GM21447 (cell line): Measurements from ENCODE around the gene AK5.

ENCODE experiments used
- ATAC-seq: cut with Tn5 transposase; IDR thresholded peaks from one replicate; pipeline ENCODE4 v1.9.1; 2021; ENCODE audit not compliant: unreplicated experiment

Gene AK5

GRCh38 chr1:77434967-77435366 is 153.1 kb downstream of the AK5 start:
- no peak for ATAC-seq

- ATAC-seq, result no peak
These were observed 156.6 kb downstream of the AK5 start for GRCh38 chr1:77438236-77438913.

DNA sequence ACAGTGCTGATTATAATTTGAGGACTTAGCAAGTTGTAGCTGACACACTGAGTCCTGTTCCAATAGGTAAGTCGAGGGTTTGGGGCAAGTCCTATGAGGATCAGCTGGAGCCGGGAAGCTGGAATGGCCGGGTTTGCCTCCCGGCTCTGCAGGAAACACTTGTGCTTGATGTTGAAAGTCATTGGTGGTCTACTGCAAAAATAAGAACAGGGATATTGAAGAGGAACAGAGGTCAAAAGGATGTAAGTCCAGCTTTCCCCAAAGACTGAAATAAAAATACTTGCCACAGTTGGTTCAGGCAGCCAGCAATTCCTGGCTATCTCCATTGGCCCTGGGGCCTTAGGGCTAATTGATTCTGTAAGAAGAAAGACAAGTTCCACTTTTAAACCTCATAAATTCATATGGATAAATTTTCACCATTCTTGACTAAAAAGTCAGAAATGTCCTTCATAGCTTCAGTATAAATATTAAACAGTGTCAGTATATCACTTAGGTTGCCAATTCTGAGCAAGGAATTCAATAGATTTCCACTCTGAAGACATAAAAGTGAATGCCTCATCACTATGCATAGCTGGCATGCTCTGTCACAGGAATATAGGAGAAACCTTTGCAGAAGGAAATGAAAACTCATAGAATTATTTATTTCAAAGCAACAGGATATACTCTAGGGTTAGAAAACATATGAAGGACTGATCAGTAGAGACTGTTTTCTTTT is 165.2 kb downstream of the AK5 start:
- no peak for ATAC-seq

- ATAC-seq, result no peak
These were observed 165.8 kb downstream of the AK5 start for GRCh38 chr1:77447669-77448068.

DNA sequence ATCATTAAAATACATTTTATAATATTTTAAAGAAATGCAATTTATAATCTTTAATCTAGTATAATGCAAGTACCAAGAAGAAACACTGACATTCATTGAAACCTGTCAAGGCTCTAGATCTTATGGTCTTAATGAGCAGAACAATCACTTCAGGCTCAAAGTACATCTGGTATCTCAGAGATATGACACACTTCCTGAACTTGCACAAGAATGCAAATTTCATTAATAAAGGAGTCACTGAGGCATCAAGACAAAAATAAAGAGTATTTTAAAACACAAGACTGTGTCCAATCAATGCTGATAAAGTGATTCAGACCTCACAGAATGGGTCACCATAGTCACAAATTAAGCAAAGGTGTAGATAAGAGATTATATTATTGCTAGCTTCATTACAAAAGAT is 178.1 kb downstream of the AK5 start:
- no peak for ATAC-seq

DNA sequence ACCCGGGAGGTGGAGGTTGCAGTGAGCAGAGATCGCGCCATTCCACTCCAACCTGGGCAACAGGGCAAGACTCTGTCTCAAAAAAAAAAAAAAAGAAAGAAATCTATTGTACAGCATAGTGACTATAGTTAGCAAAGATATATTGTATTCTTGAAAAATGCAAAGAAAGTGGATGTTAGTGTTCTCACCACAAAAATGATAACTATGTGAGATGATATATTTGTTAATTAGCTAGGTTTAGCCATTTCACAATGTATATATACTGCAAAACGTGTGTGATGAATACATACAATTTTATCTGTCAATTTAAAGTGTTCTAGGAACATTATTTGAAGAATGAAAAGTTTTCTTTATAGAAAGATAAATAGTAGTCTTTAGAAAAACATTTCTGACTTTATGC is 179.9 kb downstream of the AK5 start:
- ATAC-seq, result no peak

- ATAC-seq, result no peak
These were observed 181.4 kb downstream of the AK5 start for GRCh38 chr1:77463216-77463615.

- ATAC-seq, result no peak
These were observed 183.3 kb downstream of the AK5 start for GRCh38 chr1:77465139-77465538.

DNA sequence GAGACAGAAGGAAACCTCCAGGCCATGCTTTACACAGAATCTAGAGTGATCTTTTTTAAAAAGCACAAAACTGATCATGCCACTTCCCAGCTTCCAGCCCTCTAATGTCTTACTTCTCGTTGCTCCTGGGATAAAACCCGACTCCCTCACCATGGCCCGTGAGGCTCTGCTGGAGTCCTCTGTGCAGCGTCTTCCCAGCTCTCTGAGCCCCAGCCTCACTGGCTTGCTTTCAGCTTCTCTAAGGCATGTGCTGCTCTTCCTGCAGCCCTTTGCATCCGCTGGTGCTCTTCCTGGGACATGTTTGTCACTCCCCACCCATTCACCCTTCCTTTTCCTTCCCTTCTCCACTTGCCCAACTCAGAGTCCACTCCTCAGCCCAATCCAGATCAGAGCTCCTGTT is 184.1 kb downstream of the AK5 start:
- ATAC-seq, result no peak

DNA sequence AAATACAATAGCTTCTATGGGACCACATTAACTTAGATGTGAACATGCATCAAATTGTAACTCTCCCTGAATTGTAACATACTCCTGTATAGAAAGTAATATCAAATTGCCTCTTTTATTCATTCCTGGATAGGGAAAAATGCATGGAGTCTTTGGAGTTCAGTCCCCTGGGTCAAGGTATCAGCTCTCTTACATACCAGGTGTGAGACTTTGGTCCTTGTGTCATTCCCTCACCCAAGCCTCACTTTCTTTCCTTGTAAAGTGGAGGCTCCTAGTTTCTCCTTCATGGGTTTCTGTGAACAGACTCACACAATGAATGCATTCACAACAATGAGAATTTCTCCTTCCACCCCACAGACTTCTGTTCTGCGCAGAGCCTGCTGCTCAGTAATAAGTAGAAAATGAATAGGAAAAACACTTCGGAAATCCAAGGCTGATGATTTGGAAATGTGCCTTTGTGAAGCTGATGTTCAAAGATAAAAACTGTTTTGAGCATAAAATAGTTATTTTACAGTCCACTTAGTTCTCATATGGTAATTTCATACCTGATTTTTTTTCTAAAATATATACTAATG is 185.3 kb downstream of the AK5 start:
- no peak for ATAC-seq

DNA sequence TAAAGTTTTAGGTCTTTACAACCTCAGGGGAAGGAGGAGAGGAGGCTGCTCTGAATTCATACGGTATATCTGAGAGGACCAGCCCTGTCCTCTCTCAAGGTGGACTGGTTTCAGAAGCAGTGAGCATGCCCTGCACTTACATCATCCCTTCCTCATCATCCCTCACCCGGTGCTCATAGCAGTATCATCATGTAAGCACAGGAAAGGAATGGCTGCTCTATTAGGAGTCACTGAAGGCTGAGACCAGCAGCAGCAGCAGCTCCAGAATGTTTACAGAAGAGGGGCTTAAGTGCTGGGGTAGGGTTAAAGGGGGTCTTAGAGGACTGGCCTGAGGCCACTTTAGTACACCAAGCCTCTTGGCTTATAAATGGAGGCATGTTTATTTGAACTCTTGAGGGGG is 185.9 kb downstream of the AK5 start:
- ATAC-seq, result no peak

DNA sequence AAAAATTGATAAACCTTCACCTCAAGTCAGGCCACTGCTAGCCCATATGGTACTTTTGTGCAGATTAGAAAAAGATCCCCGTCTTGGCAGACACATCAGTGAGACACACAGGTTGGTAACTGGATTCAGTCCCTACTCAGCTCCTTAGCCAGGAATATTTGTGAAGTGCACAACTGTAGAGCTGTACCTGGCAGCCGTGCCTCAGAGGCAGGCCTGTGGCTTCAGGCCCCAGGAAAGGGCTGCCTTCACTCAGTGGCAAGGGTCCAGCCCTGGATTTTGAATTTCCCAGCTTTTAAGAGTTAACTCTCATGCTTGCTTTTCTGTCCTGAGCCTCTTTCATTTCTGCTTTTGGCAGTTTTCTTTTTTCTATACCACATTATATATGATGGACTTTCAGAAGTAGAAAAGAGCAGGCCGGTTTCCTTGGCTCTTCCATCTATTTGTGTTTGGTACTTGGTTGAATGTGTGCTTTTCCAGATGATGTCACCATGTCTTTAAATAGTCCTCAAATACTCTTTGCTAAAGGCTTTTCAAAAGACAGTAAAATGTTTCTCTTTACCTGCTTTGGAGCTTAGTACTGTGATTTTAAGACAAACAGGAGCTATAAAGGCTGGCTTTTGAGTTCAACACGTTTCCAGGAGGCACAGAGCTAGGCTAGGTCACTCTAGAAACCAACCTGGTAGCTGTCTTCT is 186.6 kb downstream of the AK5 start:
- no peak for ATAC-seq

GRCh38 chr1:77468949-77469710 is 187.3 kb downstream of the AK5 start:
- no peak for ATAC-seq

GRCh38 chr1:77471691-77472090 is 189.9 kb downstream of the AK5 start:
- no peak for ATAC-seq

- no peak for ATAC-seq
These were observed 191.9 kb downstream of the AK5 start for GRCh38 chr1:77473690-77474089.

DNA sequence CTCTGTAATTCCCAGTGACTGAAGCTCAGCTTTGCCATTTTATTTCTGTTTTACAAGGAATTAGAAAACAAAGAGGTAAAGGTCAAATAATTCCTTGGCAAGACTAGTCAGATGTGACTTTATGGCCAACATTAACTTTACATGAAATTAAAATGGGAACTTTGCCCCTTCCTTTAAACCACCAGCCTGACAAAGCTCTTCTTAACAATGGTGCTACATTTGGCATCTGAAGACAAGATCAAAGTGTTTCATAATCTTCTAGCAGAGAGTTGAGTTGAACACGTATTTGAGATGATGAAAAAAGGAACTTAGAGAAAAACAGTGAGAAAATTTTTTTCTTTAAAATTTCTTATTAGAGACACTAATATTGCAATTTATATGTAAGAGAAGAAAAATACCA is 193.8 kb downstream of the AK5 start:
- no peak for ATAC-seq

- no peak for ATAC-seq
These were observed 194.7 kb downstream of the AK5 start for GRCh38 chr1:77476475-77476874.

DNA sequence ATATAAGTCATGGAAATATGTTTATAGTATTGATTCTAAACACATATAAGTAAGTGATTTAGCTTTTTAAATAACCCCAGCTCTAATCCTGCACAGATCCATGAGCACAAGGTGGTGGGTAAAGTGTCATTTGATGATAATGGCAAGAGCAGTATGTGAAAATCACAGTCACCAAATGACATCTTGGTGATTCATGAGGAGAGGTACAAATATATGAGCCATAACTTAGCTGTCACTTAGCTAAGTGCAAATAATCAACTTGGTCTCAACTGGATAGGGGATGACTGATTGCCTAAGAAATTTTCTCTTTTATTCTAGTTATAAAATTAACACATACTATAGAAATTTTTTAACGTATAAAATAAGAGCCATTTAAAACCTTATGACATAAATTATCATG is 202.5 kb downstream of the AK5 start:
- no peak for ATAC-seq

DNA sequence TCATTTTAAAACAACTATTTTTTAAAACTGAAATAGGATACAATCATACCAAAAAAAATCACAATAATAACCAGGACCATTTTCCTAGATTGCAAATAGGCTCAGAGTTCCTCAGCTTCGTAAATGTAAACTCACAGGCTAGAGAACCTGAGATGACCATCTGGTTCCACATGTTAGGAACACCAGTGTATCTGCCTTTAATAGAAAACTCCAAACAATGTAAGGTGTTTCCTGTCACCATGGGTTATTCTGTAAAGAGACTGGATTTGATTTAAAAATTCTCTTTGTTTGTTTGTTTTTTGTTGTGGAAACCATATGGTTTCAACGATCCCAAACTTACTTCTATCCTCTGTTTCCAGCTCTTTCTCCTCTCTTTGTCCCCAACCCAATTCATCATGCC is 203.1 kb downstream of the AK5 start:
- ATAC-seq, result no peak

DNA sequence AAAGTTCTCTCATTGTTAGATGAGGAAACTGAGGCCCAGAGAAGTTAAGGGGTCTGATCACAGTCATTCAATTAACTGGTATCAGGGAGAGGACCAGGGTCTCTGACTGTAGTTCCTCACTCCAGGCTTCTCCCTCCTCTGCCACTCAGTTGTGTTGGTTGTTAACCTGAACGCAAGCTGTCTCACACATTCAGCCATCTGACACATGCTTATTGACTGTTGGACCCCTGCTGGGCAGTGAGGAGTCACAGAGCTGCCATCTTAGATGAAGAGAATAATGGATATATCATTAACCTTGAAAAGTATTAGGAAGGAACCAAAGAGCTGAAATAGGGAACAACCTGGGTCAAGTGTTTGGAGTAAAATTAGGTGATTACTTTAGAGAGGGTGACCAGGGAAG is 205.8 kb downstream of the AK5 start:
- ATAC-seq, result no peak

DNA sequence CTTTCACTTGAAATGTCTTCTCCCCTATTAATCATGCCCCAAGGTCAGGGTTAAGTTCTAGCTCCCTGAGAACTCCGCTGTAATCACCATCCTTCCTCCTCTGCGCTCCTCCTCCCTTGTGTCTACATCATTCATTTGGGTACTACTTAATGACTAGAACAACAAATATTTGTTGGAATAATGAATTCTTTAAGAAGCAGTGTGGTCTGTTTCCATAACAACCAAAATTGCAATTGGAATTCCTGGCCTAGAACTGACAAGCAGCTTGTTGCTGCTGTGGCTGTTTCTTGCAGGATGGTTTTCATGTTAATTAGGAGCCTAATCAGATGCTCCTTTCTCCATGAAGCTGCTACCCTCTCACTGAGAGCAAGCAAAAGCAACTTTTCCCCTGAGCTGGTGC is 208.1 kb downstream of the AK5 start:
- no peak for ATAC-seq
